Lung (tissue), 12 donors: Measurements from ENCODE around the gene MPPED1. TPM values are rescaled to one million over a fixed set of nuclear protein-coding genes. Genes with fewer than 3 reads are reported as not detected.

Source experiments
- ATAC-seq: fragments of 200-7000 bp; cut with Tn5 transposase; one replicate; pipeline ENCODE4 v1.9.1; 2020; ENCODE audit warnings: moderate number of reproducible peaks; ENCODE audit not compliant: insufficient read depth, low FRiP score
- DNase-seq, 3 donors: peaks; one replicate each; pipeline ENCODE4 v3.0.0-alpha.2; 2013 to 2017
- H3K27ac ChIP-seq, 2 donors: one replicate each; pipeline ENCODE4 v1.5.1; 2013; ENCODE audit warnings: mild to moderate bottlenecking in 2 of 2, moderate library complexity in 2 of 2, control low read depth in 1 of 2, inconsistent platforms in 1 of 2, low read depth in 1 of 2, low read length in 1 of 2
- H3K27me3 ChIP-seq, 3 donors: one replicate each; pipeline ENCODE4 v1.5.1; 2013; ENCODE audit warnings: low read length in 2 of 3; ENCODE audit not compliant: control insufficient read depth in 3 of 3, insufficient read depth in 3 of 3
- H3K36me3 ChIP-seq, 4 donors: one replicate each; pipeline ENCODE4 v1.5.1; 2013; ENCODE audit warnings: low read length in 4 of 4, mild to moderate bottlenecking in 1 of 4, moderate library complexity in 1 of 4; ENCODE audit not compliant: control insufficient read depth in 4 of 4, insufficient read depth in 4 of 4
- H3K4me1 ChIP-seq, 5 donors: one replicate each; pipeline ENCODE4 v1.5.1; 2013; ENCODE audit warnings: low read length in 5 of 5, mild to moderate bottlenecking in 2 of 5, moderate library complexity in 1 of 5; ENCODE audit not compliant: control insufficient read depth in 5 of 5, insufficient read depth in 5 of 5
- H3K4me3 ChIP-seq: one replicate; pipeline ENCODE4 v1.5.1; 2013; ENCODE audit warnings: mild to moderate bottlenecking, control low read depth, moderate library complexity
- H3K9ac ChIP-seq, 2 donors: one replicate each; pipeline ENCODE4 v1.5.1; 2013; ENCODE audit warnings: low read length in 2 of 2, control low read depth in 1 of 2; ENCODE audit not compliant: insufficient read depth in 1 of 2
- H3K9me3 ChIP-seq, 4 donors: one replicate each; pipeline ENCODE4 v1.5.1; 2013; ENCODE audit warnings: low read length in 3 of 4, mild to moderate bottlenecking in 1 of 4, moderate library complexity in 1 of 4; ENCODE audit not compliant: control insufficient read depth in 4 of 4, insufficient read depth in 3 of 4
- WGBS, 2 donors: extraction: QIAGEN DNeasy Blood & Tissue Kit; methylation state at CpG; one replicate each; pipeline ENCODE4 v1.1.7; 2013; 5-methylcytosine and 5-hydroxymethylcytosine counted together
- polyA plus RNA-seq, 2 donors: library from polyadenylated mRNA; stranded (reverse); fragments of 200-250 nt; gene quantifications; one replicate each; pipeline ENCODE4 v1.2.1, GENCODE V29; 2013
- total RNA-seq, 2 donors: library from RNA; depleted of rRNA in 1 of 2; stranded (reverse); fragments of >200 nt in 1 of 2; gene quantifications; one replicate each; pipeline ENCODE4 v1.2.1, GENCODE V29; 2014 to 2021
- TF ChIP-seq, protein P1 (sequence below): IDR thresholded peaks from 2 replicates; pipeline ENCODE4 v1.5.1; 2012; ENCODE audit warnings: mild to moderate bottlenecking; ENCODE audit errors: control extremely low read depth, extremely low read depth
- donor health status: control.
- donor health status: control.
- donor health status: Bipolar disorder and iron deficiency.
- donor health status: healthy.
- donor health status: DM: yes; HTN: yes; CAD: no.

MPPED1 gene
- total and polyA plus RNA-seq, 4 donors = 0.05 to 0.65 TPM; not detected in 2

DNA sequence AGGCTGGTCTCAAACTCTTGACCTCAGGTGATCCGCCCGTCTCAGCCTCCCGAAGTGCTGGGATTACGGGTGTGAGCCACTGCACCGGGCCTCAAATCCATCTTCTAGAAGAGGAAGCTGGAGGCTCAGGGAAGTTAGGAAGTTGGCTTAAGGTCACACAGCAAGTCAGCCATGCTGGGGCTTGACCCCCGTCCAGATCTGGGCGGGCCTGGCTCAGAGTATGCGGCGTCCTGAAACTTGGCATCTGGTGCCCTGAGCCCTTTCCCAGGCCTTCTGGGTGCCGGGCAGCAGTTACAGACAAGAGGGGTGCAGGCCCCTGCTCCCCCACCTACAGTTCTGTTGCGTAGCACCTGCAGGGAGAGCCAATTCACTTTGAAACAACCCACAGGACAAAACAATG is 11.2 kb downstream of the MPPED1 start:
- Histone ChIP-seq H3K4me1 (no peaks in the 10 kb centered on the region), H3K9ac (no peak overlapping the region), H3K27me3 (peaks cover 0 to 8% (median 0%) of the 10 kb centered on the region in 3 donors), H3K4me3 (no peak overlapping the region), H3K9me3 (no peaks in the 10 kb centered on the region), H3K27ac (no peak overlapping the region), H3K36me3 (no peaks in the 10 kb centered on the region)
- TF ChIP-seq, protein P1, sequence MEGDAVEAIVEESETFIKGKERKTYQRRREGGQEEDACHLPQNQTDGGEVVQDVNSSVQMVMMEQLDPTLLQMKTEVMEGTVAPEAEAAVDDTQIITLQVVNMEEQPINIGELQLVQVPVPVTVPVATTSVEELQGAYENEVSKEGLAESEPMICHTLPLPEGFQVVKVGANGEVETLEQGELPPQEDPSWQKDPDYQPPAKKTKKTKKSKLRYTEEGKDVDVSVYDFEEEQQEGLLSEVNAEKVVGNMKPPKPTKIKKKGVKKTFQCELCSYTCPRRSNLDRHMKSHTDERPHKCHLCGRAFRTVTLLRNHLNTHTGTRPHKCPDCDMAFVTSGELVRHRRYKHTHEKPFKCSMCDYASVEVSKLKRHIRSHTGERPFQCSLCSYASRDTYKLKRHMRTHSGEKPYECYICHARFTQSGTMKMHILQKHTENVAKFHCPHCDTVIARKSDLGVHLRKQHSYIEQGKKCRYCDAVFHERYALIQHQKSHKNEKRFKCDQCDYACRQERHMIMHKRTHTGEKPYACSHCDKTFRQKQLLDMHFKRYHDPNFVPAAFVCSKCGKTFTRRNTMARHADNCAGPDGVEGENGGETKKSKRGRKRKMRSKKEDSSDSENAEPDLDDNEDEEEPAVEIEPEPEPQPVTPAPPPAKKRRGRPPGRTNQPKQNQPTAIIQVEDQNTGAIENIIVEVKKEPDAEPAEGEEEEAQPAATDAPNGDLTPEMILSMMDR = no peak
- ATAC-seq = no peak
- DNase-seq = no peak
- WGBS, 2 donors = 89 to 90% methylated on average over 11 of the region's 11 CpGs

DNA sequence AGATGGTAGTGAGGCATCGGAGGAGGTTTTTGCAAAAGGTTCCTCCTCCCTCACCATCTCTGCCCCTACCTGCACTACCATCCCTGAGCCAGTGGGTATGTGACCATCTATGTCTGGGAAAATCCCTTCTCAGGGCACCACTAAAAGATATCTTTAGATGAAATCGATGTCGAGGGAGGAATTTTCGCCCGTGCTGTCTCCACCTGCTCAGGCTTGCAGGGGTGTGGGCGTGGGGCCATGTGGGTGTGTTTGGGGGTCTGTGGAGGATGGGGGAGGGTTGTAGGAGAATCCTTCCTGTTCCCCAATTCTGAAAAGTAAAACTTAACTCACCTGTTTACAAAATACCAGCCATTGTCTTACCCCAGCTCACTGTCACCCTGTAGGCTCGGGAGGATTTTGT is 12.4 kb downstream of the MPPED1 start:
- no peak overlapping the region for H3K4me3 ChIP-seq
- H3K27me3 ChIP-seq = peaks cover 0 to 8% (median 0%) of the 10 kb centered on the region in 3 donors
- H3K27ac ChIP-seq = no peak overlapping the region
- ATAC-seq = no peak
- H3K4me1 ChIP-seq = no peaks in the 10 kb centered on the region
- no peak overlapping the region for H3K9ac ChIP-seq
- no peak for DNase-seq
- no peaks in the 10 kb centered on the region for H3K9me3 ChIP-seq
- H3K36me3 ChIP-seq = no peaks in the 10 kb centered on the region
- TF ChIP-seq, protein P1 = no peak
- WGBS, 2 donors = 77 to 84% methylated on average over 7 of the region's 7 CpGs

DNA sequence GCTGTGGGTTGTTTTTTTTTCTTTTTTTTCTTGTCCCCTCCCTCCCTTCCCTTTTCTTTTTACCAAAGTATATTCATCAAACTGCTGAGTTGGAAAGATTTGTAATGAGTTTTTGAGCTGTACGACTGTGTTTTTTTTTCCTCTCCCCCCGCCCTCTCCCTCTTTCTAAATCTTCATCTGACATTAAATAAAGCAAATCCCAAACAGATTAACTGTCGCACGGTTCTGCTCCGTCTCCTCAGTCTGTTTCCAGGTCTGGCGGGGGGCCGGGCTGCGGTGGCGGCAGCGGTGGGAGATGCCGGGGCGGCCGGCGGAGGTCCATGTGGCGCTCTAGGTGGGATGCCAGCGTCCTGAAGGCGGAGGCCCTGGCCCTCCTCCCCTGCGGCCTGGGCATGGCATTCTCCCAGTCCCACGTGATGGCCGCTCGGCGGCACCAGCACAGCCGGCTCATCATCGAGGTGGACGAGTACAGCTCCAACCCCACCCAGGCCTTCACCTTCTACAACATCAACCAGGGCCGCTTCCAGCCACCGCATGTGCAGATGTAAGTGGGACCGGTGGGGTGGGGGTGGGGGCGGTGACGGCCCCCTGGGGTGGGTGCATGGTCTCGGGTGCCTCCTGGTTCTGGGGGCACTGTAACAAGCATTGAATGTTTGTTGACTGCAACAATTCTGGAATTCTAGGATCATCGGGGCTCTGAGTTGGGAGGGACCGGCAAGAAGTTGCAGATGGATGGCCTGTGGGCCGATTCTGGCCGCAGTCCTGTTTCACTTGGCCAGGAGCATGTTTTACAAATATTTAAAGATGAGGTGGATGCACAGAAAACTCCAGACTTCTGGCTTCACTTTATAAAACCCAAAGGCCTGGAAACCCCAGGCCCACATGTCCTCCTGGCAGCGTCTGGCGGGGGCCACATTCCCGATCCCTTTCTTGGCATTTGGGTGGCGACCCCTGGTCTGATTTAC is 13.1 kb downstream of the MPPED1 start:
- H3K27me3 ChIP-seq = peaks cover 0 to 8% (median under 1%) of the 10 kb centered on the region in 3 donors
- H3K36me3 ChIP-seq = no peaks in the 10 kb centered on the region
- no peaks in the 10 kb centered on the region for H3K9me3 ChIP-seq
- no peak for DNase-seq
- no peak overlapping the region for H3K27ac ChIP-seq
- H3K4me3 ChIP-seq = no peak overlapping the region
- ATAC-seq = no peak
- WGBS, 2 donors = 83 to 91% methylated on average over 39 of the region's 39 CpGs
- TF ChIP-seq, protein P1 = no peak
- no peaks in the 10 kb centered on the region for H3K4me1 ChIP-seq
- no peak overlapping the region for H3K9ac ChIP-seq
